ENCODE measurements around the gene KLK12. TPM values are rescaled to one million over a fixed set of nuclear protein-coding genes. Genes with fewer than 3 reads are reported as not detected.

KLK12 gene
- polyA plus RNA-seq, 1 donor = not detected

DNA sequence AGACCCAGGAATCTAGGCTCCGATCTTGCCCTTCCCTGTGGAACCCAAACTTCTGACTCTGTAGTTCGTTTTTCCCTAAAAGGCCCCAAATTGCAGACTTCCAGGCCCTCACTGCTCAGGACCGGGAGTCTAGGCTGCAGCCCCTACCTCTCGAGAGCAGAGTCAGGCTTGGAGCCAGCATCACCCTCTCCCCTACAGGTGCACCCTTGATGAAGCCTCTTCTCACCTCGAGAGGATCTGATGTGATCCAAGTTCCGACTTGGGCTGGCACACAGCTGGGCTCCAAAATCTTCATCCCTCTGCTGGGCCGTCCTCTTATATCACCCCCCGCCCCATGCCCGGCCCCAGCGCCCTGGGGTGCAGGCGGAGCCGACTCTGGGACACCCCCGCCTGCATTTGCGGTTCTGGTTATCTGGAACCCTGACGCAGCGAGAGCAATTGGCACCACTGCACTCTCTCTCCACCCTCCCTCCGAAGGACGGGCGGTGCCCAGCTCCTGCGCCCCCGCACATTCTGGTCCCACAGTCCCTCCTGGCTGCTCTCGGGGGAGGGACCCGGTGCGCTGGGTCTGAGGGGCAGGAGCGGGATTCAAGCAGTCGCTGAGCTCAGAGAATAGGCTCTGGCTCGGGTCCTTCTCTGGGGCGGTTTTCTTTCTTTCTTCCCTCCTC is 51.0 kb downstream of the KLK12 start, which contains the start of gene KLK7:
Gene KLK7, minus strand, starts transcription at position 293 of the 668 bp plus-strand sequence. CDS start 1,518 bp downstream, outside the sequence.
- DNase-seq (ENCODE audit: low read depth) = no peak

DNA sequence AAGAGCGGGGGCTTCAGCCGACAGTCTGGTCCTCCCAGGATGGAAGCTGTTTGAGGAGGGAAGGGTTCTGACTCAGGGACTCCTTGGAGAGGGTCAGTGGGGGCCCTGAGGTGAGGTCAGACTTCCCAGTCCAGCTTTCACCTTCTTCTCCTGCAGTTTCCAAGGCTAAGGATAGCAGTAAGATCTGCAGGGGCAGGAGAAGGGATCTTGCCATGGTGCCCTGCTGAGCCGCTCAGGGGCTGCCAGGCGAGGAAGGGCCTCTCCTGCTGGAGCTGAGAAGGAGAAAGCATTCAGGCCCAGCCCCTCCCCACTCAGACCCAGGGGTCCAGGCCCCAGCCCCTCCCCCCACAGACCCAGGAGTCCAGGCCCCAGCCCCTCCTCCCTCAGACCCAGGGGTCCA is 52.6 kb downstream of the KLK12 start:
- no peak for DNase-seq (ENCODE audit: low read depth)

DNA sequence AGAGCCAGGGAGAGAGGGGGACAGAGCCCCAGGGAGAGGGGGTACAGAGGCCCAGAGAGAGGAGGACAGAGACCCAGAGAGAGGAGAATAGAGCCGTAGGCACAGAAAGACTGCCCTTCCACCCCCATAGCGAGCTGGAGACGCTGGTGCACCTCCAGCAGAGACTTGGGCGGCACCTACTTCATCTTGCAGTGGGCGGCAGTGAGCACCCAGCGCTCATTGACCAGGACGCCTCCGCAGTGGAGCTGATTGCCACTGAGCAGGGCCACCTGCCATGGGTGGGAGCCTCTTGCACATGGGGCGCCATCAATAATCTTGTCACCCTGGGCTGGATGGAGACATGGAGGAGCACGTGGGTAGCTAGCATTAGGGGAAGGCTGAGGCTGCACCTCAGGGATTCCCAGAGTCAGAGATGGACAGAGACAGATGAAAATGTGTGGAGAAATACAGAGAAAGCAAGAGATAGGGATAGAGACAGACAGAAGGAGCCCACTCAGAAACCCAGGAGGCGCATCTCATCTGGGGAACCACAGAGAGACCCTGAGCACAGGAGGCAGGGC is 53.1 kb downstream of the KLK12 start:
- no peak for DNase-seq (ENCODE audit: low read depth)

DNA sequence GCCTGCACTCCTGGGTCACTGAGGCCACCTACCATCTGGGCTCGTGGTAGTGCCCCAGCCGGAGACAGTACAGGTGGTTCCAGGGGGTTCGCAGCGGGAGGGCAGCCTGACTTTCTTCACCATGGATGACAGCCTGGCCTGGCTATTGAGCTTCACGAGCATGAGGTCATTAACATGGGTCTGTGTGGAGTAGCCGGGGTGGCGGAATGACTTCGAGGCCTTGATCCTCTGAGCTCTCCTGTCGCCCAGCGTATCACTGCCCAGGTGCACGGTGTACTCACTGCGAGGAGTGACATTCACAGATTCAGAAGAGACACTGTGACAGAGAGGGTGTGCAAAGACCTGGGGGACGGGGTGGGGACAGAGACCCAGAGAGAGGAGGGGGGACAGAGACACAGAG is 54.6 kb downstream of the KLK12 start:
- DNase-seq (ENCODE audit: low read depth) = no peak

DNA sequence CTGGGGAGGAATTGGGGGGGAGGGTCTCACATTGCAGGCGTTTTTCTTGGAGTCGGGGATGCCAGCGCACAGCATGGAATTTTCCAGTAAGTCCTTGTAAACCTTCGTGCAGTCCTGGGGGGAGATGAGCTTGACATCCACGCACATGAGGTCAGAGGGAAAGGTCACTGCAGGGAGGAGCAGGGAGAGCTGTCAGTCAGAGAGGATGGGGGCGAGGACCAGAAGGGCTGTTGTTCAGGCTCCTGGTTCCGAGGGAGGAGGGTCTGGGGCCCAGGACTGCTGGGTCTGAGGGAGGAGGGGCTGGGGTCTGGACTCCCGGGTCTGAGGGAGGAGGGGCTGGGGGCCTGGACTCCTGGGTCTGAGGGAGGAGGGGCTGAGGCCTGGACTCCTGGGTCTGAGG is 55.0 kb downstream of the KLK12 start:
- no peak for DNase-seq (ENCODE audit: low read depth)

Other genes starting within 250 kb of the KLK12 start
- gene ACP4, start 244.6 kb downstream of the KLK12 start, polyA plus RNA-seq (ENCODE audit: insufficient read length) = not detected
- gene KLK1, start 211.2 kb downstream of the KLK12 start, polyA plus RNA-seq (ENCODE audit: insufficient read length) = 0.56 TPM
- gene KLK15, start 201.4 kb downstream of the KLK12 start, polyA plus RNA-seq (ENCODE audit: insufficient read length) = not detected
- not detected for gene KLK3, start 180.1 kb downstream of the KLK12 start, polyA plus RNA-seq (ENCODE audit: insufficient read length)
- gene KLK2, start 161.6 kb downstream of the KLK12 start, polyA plus RNA-seq (ENCODE audit: insufficient read length) = 0.40 TPM
- gene KLK4, start 123.6 kb downstream of the KLK12 start, polyA plus RNA-seq (ENCODE audit: insufficient read length) = not detected
- gene KLK5, start 82.0 kb downstream of the KLK12 start, polyA plus RNA-seq (ENCODE audit: insufficient read length) = not detected
- 0.10 TPM for gene KLK6, start 65.4 kb downstream of the KLK12 start, polyA plus RNA-seq (ENCODE audit: insufficient read length)
- gene KLK7, start 51.1 kb downstream of the KLK12 start, polyA plus RNA-seq (ENCODE audit: insufficient read length) = not detected
- not detected for gene KLK8, start 33.4 kb downstream of the KLK12 start, polyA plus RNA-seq (ENCODE audit: insufficient read length)
- gene KLK10, start 15.3 kb downstream of the KLK12 start, polyA plus RNA-seq (ENCODE audit: insufficient read length) = 0.18 TPM
- not detected for gene KLK11, start 8.4 kb downstream of the KLK12 start, polyA plus RNA-seq (ENCODE audit: insufficient read length)
- not detected for gene KLK13, start 30.1 kb upstream of the KLK12 start, polyA plus RNA-seq (ENCODE audit: insufficient read length)
- gene KLK14, start 47.9 kb upstream of the KLK12 start, polyA plus RNA-seq (ENCODE audit: insufficient read length) = 0.34 TPM
- gene CTU1, start 73.4 kb upstream of the KLK12 start, polyA plus RNA-seq (ENCODE audit: insufficient read length) = 2.4 TPM
- gene SIGLEC9, start 89.9 kb upstream of the KLK12 start, polyA plus RNA-seq (ENCODE audit: insufficient read length) = 0.65 TPM
- gene SIGLEC7, start 107.3 kb upstream of the KLK12 start, polyA plus RNA-seq (ENCODE audit: insufficient read length) = 0.37 TPM
- gene CD33, start 190.1 kb upstream of the KLK12 start, polyA plus RNA-seq (ENCODE audit: insufficient read length) = 3.8 TPM
- not detected for gene SIGLECL1, start 216.1 kb upstream of the KLK12 start, polyA plus RNA-seq (ENCODE audit: insufficient read length)

Data from forelimb muscle (tissue), 1 donor.